Lower lobe of right lung (tissue), 2 donors: ENCODE results near the gene LONRF3. TPM values are rescaled to one million over a fixed set of nuclear protein-coding genes. Genes with fewer than 3 reads are reported as not detected.

ENCODE experiments used
- ATAC-seq, 2 donors: fragments of 200-7000 bp; cut with Tn5 transposase; one replicate each; pipeline ENCODE4 v1.9.1; 2020 to 2022; ENCODE audit warnings: mild to moderate bottlenecking in 2 of 2, moderate library complexity in 2 of 2
- DNase-seq: peaks from one replicate; pipeline ENCODE4 v3.0.0-alpha.2; 2020
- H3K27ac ChIP-seq: fragments of 200-600 bp; one replicate; pipeline ENCODE4 v1.8.0; 2022
- H3K27me3 ChIP-seq: fragments of 200-600 bp; one replicate; pipeline ENCODE4 v1.8.0; 2022; ENCODE audit warnings: low read depth
- H3K36me3 ChIP-seq: fragments of 200-600 bp; one replicate; pipeline ENCODE4 v1.8.0; 2022; ENCODE audit warnings: mild to moderate bottlenecking
- H3K4me1 ChIP-seq: fragments of 200-600 bp; one replicate; pipeline ENCODE4 v1.8.0; 2022
- H3K4me3 ChIP-seq: fragments of 200-600 bp; one replicate; pipeline ENCODE4 v1.8.0; 2022; ENCODE audit warnings: mild to moderate bottlenecking
- H3K9me3 ChIP-seq: fragments of 200-600 bp; one replicate; pipeline ENCODE4 v1.8.0; 2022
- CTCF ChIP-seq: fragments of 200-600 bp; IDR thresholded peaks from one replicate; pipeline ENCODE4 v1.8.0; 2022; ENCODE audit warnings: antibody characterized with exemption, mild to moderate bottlenecking
- intact Hi-C: fragments of 100-400 bp; cut with DNase I; formaldehyde crosslinking; loops from one replicate; pipeline ENCODE4 v1.11.0; 2022
- total RNA-seq: library from RNA; stranded (reverse); fragmentation: NEBNext Ultra II Directional; extraction: Animal tissue kit (Norgen Biotek cat#: 25700); gene quantifications from one replicate; pipeline ENCODE4 v1.2.1, GENCODE V29; 2021
- donor health status: DM: no; HTN: yes; CAD: no; lungs with severe emphysema.

The LONRF3 gene
- total RNA-seq, 1 donor from 2014 or later, result 27.6 TPM

DNA sequence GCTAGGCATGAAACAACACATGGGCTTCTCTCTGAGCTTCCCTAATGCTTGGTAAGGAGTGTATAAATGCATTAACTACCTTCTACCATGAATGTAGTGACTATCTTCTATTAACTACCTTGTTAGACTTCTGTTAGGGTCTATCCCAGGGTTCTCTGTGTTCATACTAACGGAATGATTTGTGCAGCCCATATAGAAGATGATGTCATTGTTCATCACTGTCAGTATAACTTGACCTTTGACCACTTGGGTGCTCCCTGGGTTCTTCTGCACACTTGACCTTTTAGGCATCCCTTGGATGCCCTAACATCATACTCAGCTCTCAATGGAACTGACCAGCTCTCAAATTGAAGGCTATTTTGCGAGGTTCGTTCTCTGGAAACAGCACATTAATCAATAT, 67.6 kb downstream of the LONRF3 start:
- intact Hi-C loops, result no loop called here
- Histone ChIP-seq H3K4me3 (no peak overlapping the region), H3K27me3 (no peaks in the 10 kb centered on the region), H3K9me3 (no peaks in the 10 kb centered on the region), H3K27ac (no peak overlapping the region), H3K4me1 (peaks cover 12% of the 10 kb centered on the region), H3K36me3 (no peaks in the 10 kb centered on the region)
- no peak for ATAC-seq
- no peak for TF ChIP-seq CTCF
- DNase-seq, result no peak

DNA sequence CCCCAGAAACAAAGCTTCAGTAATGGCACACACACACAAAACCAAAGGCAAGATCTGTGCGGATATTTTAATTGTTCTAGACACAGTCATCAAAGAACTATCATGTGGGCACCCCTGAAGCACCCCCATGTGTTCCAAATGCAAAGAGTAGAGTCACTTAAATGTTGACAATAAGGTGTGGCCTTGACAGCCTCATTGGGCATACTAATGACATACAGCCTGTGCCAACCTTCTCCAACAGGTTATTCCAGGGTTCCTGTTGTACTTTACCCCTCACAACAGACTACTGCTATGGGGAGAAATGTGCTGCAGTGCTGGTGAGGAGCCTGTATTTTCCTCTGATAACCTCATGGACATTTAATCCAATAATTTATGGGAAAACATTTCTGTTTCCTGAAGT, 68.6 kb downstream of the LONRF3 start:
- Histone ChIP-seq H3K9me3 (no peaks in the 10 kb centered on the region), H3K36me3 (no peaks in the 10 kb centered on the region), H3K27me3 (no peaks in the 10 kb centered on the region), H3K27ac (no peak overlapping the region), H3K4me1 (peaks cover 12% of the 10 kb centered on the region), H3K4me3 (no peak overlapping the region)
- TF ChIP-seq CTCF, result no peak
- intact Hi-C loops, result no loop called here
- ATAC-seq (no peak), DNase-seq (no peak)

GRCh38 chrX:119045884-119046283, 71.5 kb downstream of the LONRF3 start:
- no peak for TF ChIP-seq CTCF
- H3K36me3 ChIP-seq, result no peaks in the 10 kb centered on the region
- no peak overlapping the region for H3K27ac ChIP-seq
- H3K4me3 ChIP-seq, result no peak overlapping the region
- H3K4me1 ChIP-seq, result peaks cover 9% of the 10 kb centered on the region
- no peak for DNase-seq
- no peaks in the 10 kb centered on the region for H3K27me3 ChIP-seq
- intact Hi-C loops, result no loop called here
- no peaks in the 10 kb centered on the region for H3K9me3 ChIP-seq
- ATAC-seq, result no peak

DNA sequence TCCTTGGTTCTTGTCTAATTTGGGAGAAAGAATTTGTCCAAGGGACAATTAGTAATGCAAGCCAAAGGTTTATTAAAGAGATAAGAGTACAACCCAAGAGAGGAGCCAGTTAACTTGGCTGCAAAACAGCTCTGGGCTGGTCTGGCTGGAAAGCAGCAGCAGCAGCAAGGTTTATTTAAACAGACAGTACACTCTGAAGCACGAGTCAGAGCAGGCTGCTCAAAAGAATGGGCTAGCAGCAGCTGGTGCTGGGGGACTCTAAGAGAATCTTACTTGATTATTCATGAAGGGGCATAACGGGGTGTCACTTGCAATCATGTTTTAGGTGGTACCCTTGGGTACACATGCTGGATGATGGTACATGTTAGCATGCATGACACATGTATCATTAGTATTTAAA, 81.3 kb downstream of the LONRF3 start:
- TF ChIP-seq CTCF, result no peak
- Histone ChIP-seq H3K36me3 (no peaks in the 10 kb centered on the region), H3K27me3 (no peaks in the 10 kb centered on the region), H3K4me3 (no peak overlapping the region), H3K4me1 (no peaks in the 10 kb centered on the region), H3K9me3 (no peaks in the 10 kb centered on the region), H3K27ac (no peak overlapping the region)
- no peak for ATAC-seq
- no peak for DNase-seq
- intact Hi-C loops, result no loop called here

GRCh38 chrX:119062750-119063374, 88.4 kb downstream of the LONRF3 start:
- no peaks in the 10 kb centered on the region for H3K27me3 ChIP-seq
- H3K36me3 ChIP-seq, result no peaks in the 10 kb centered on the region
- TF ChIP-seq CTCF, result no peak
- intact Hi-C loops, result loop anchor here (10.0 kb wide), 1 partner anchor 218 kb away; no protein-coding TSS in a partner anchor
- peak; percentile 37 to 69 for ATAC-seq
- DNase-seq, result no peak
- no peaks in the 10 kb centered on the region for H3K4me1 ChIP-seq
- no peaks in the 10 kb centered on the region for H3K9me3 ChIP-seq
- H3K27ac ChIP-seq, result no peak overlapping the region
- H3K4me3 ChIP-seq, result no peak overlapping the region
